SHP77 (cell line): ENCODE results near the gene SUPT3H.
A peak's percentile ranks its signal among the peaks of the same experiment; 100 is the strongest.

Experiments used
- DNase-seq, 2 experiments: peaks; one replicate each; lab custom pipeline; 2025; lab: John Stamatoyannopoulos, UW

Gene SUPT3H

GRCh38 chr6:44955145-44955544 is 422.6 kb downstream of the SUPT3H start:
- no peak for DNase-seq

- no peak for DNase-seq
Observed at GRCh38 chr6:44954281-44954680, 423.5 kb downstream of the SUPT3H start.

GRCh38 chr6:44951253-44951747 is 426.4 kb downstream of the SUPT3H start:
- DNase-seq: no peak

GRCh38 chr6:44949596-44950201 is 428.0 kb downstream of the SUPT3H start:
- no peak for DNase-seq

GRCh38 chr6:44943541-44943940 is 434.2 kb downstream of the SUPT3H start:
- no peak for DNase-seq

- no peak for DNase-seq
Observed at GRCh38 chr6:44942798-44943197, 434.9 kb downstream of the SUPT3H start.

GRCh38 chr6:44942201-44942600 is 435.5 kb downstream of the SUPT3H start:
- no peak for DNase-seq

GRCh38 chr6:44940367-44940766 is 437.4 kb downstream of the SUPT3H start:
- no peak for DNase-seq

- DNase-seq: no peak
Observed at GRCh38 chr6:44935693-44936300, 441.9 kb downstream of the SUPT3H start.

GRCh38 chr6:44933108-44933507 is 444.6 kb downstream of the SUPT3H start:
- DNase-seq: no peak

- DNase-seq: no peak
Observed at GRCh38 chr6:44932651-44933091, 445.1 kb downstream of the SUPT3H start.

- DNase-seq: no peak
Observed at GRCh38 chr6:44931385-44931784, 446.3 kb downstream of the SUPT3H start.

GRCh38 chr6:44926556-44926955 is 451.2 kb downstream of the SUPT3H start:
- no peak for DNase-seq

GRCh38 chr6:44925100-44925739 is 452.5 kb downstream of the SUPT3H start:
- peak; percentile 30 to 43 for DNase-seq

- no peak for DNase-seq
Observed at GRCh38 chr6:44923444-44923843, 454.3 kb downstream of the SUPT3H start.

GRCh38 chr6:44921798-44922197 is 455.9 kb downstream of the SUPT3H start:
- DNase-seq: peak in 1 of 2 experiments; percentile 4

- DNase-seq: no peak
Observed at GRCh38 chr6:44920952-44921491, 456.7 kb downstream of the SUPT3H start.

- DNase-seq: no peak
Observed at GRCh38 chr6:44918671-44919296, 458.9 kb downstream of the SUPT3H start.

GRCh38 chr6:44917430-44917829 is 460.3 kb downstream of the SUPT3H start:
- DNase-seq: no peak

GRCh38 chr6:44915111-44915510 is 462.6 kb downstream of the SUPT3H start:
- no peak for DNase-seq

- DNase-seq: no peak
Observed at GRCh38 chr6:44914141-44914540, 463.6 kb downstream of the SUPT3H start.

GRCh38 chr6:44906761-44907160 is 471.0 kb downstream of the SUPT3H start:
- DNase-seq: no peak
